Thoracic aorta (tissue), 2 donors: ENCODE results near the gene ADARB2. TPM values are rescaled to one million over a fixed set of nuclear protein-coding genes. Genes with fewer than 3 reads are reported as not detected.
"Not testable (repeated sequence)": the region's sequence is repeated elsewhere in the genome, so short reads cannot be mapped to it uniquely, and the experiment has no call there.

Experiments
- ATAC-seq: fragments of 150-250 bp; one replicate; pipeline ENCODE4 v1.8.0; 2017; ENCODE audit warnings: low read depth; ENCODE audit not compliant: insufficient number of reproducible peaks, low FRiP score
- DNase-seq: peaks from one replicate; pipeline ENCODE4 v3.0.0-alpha.2; 2020; ENCODE audit warnings: low spot score
- H3K27ac ChIP-seq, 2 donors: fragments of 200-600 bp; sonication (generic); 1 replicate in 1 of 2; 2 replicates in 1 of 2; pipeline ENCODE4 v1.5.1; 2016; ENCODE audit warnings: mild to moderate bottlenecking in 2 of 2, moderate library complexity in 2 of 2
- H3K27me3 ChIP-seq: fragments of 200-600 bp; sonication (generic); replicated peaks from 2 replicates; pipeline ENCODE4 v1.6.0; 2016; ENCODE audit warnings: mild to moderate bottlenecking; ENCODE audit not compliant: insufficient read depth
- H3K36me3 ChIP-seq: fragments of 200-600 bp; sonication (generic); one replicate; pipeline ENCODE4 v1.5.1; 2016
- H3K4me1 ChIP-seq, 2 donors: fragments of 200-600 bp; sonication (generic); 1 replicate in 1 of 2; 2 replicates in 1 of 2; pipeline versions ENCODE4 v1.5.1 to v1.6.0; 2016; ENCODE audit warnings: low read depth in 2 of 2, mild to moderate bottlenecking in 1 of 2; ENCODE audit not compliant: control insufficient read depth in 1 of 2
- H3K4me3 ChIP-seq: fragments of 200-600 bp; sonication (generic); 2 replicates; pipeline ENCODE4 v1.5.1; 2016; ENCODE audit warnings: mild to moderate bottlenecking
- H3K9me3 ChIP-seq: fragments of 200-600 bp; sonication (generic); 2 replicates; pipeline ENCODE4 v1.5.1; 2016
- CTCF ChIP-seq: fragments of 200-600 bp; sonication (generic); IDR thresholded peaks from one replicate; pipeline ENCODE4 v1.5.1; 2019; ENCODE audit warnings: antibody characterized with exemption
- total RNA-seq, 2 donors: library from RNA; depleted of rRNA; stranded (reverse); fragments of >200 nt; gene quantifications; one replicate each; pipeline versions ENCODE4 v1.1.0 to v1.2.3, GENCODE V29; 2016

The ADARB2 gene
- total RNA-seq, 2 donors from 2014 or later = 0.71 to 3.1 TPM

GRCh38 chr10:1417574-1417973 lies 319.8 kb downstream of the ADARB2 start:
- Histone ChIP-seq H3K36me3 (no peaks in the 10 kb centered on the region), H3K9me3 (no peaks in the 10 kb centered on the region), H3K4me1 (no peaks in the 10 kb centered on the region), H3K27ac (no peak overlapping the region), H3K27me3 (no peaks in the 10 kb centered on the region), H3K4me3 (no peak overlapping the region)
- no peak for DNase-seq
- TF ChIP-seq CTCF = no peak
- ATAC-seq = no peak

- DNase-seq (no peak), ATAC-seq (no peak)
- Histone ChIP-seq H3K36me3 (no peaks in the 10 kb centered on the region), H3K4me3 (no peak overlapping the region), H3K9me3 (no peaks in the 10 kb centered on the region), H3K4me1 (no peaks in the 10 kb centered on the region), H3K27me3 (no peaks in the 10 kb centered on the region), H3K27ac (no peak overlapping the region)
- no peak for TF ChIP-seq CTCF
Measured at GRCh38 chr10:1416456-1417037, 320.8 kb downstream of the ADARB2 start.

- no peaks in the 10 kb centered on the region for H3K9me3 ChIP-seq
- no peaks in the 10 kb centered on the region for H3K4me1 ChIP-seq
- ATAC-seq (no peak), DNase-seq (no peak)
- no peak overlapping the region for H3K4me3 ChIP-seq
- H3K36me3 ChIP-seq = no peaks in the 10 kb centered on the region
- no peak for TF ChIP-seq CTCF
- no peaks in the 10 kb centered on the region for H3K27me3 ChIP-seq
- no peak overlapping the region for H3K27ac ChIP-seq
Measured at GRCh38 chr10:1414893-1415292, 322.4 kb downstream of the ADARB2 start.

- not testable (repeated sequence) for DNase-seq, H3K9me3 ChIP-seq, ATAC-seq, H3K27me3 ChIP-seq, H3K4me1 ChIP-seq, H3K36me3 ChIP-seq, H3K27ac ChIP-seq, H3K4me3 ChIP-seq
Measured at GRCh38 chr10:1414346-1414745, 323.0 kb downstream of the ADARB2 start.

GRCh38 chr10:1413823-1414222 lies 323.5 kb downstream of the ADARB2 start:
- TF ChIP-seq CTCF = no peak
- ATAC-seq (no peak), DNase-seq (no peak)
- Histone ChIP-seq H3K4me3 (no peak overlapping the region), H3K36me3 (no peaks in the 10 kb centered on the region), H3K27ac (no peak overlapping the region), H3K27me3 (no peaks in the 10 kb centered on the region), H3K4me1 (no peaks in the 10 kb centered on the region), H3K9me3 (no peaks in the 10 kb centered on the region)

- no peaks in the 10 kb centered on the region for H3K36me3 ChIP-seq
- TF ChIP-seq CTCF = no peak
- H3K9me3 ChIP-seq = no peaks in the 10 kb centered on the region
- H3K27ac ChIP-seq = no peak overlapping the region
- DNase-seq (no peak), ATAC-seq (no peak)
- no peaks in the 10 kb centered on the region for H3K4me1 ChIP-seq
- no peak overlapping the region for H3K4me3 ChIP-seq
- no peaks in the 10 kb centered on the region for H3K27me3 ChIP-seq
Measured at GRCh38 chr10:1413256-1413655, 324.1 kb downstream of the ADARB2 start.
